ENCODE results near the gene TAS2R38. TPM values are rescaled to one million over a fixed set of nuclear protein-coding genes. Genes with fewer than 3 reads are reported as not detected.

The TAS2R38 gene
- total and polyA plus RNA-seq, 10 donors: not detected

DNA sequence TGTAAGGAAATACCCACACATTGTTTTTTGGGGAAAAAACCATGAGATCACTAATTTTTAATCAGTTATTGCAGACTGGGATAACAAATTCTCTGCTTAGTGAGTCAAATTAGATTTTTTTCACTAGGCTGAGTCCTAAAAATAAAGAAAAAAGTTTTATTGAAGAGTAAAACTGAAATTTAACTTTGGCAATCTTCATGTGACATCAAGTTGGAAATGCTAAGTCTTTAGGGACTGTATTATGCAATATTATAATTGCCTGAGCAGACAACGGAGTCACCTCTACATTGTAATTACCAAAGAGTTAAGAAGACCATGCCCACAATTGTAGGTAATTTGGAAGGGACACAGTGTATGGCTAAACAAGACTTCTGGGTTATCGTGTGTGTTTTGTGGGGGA is 24.6 kb downstream of the TAS2R38 start:
- Histone ChIP-seq H3K27ac (no peak overlapping the region), H3K9me3 (no peaks in the 10 kb centered on the region), H3K4me3 (no peak overlapping the region), H3K36me3 (no peaks in the 10 kb centered on the region), H3K4me1 (peaks cover 0 to 18% (median 0%) of the 10 kb centered on the region in 6 donors), H3K27me3 (replicated peaks in 1 of 7) (no peaks in the 10 kb centered on the region)
- no peak for DNase-seq
- intact Hi-C loops (cut with DNase I; ENCODE audit: low total_unique reads): no loop called here
- TF ChIP-seq, protein P1, sequence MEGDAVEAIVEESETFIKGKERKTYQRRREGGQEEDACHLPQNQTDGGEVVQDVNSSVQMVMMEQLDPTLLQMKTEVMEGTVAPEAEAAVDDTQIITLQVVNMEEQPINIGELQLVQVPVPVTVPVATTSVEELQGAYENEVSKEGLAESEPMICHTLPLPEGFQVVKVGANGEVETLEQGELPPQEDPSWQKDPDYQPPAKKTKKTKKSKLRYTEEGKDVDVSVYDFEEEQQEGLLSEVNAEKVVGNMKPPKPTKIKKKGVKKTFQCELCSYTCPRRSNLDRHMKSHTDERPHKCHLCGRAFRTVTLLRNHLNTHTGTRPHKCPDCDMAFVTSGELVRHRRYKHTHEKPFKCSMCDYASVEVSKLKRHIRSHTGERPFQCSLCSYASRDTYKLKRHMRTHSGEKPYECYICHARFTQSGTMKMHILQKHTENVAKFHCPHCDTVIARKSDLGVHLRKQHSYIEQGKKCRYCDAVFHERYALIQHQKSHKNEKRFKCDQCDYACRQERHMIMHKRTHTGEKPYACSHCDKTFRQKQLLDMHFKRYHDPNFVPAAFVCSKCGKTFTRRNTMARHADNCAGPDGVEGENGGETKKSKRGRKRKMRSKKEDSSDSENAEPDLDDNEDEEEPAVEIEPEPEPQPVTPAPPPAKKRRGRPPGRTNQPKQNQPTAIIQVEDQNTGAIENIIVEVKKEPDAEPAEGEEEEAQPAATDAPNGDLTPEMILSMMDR (IDR thresholded peaks at IDR 0.05 in 8 of 11, conservative IDR thresholded peaks at IDR 0.05 in 3 of 11): no peak
- TF ChIP-seq POLR2AphosphoS5 (IDR thresholded peaks at IDR 0.05) (no peak), POLR2A (IDR thresholded peaks at IDR 0.05) (no peak)
- WGBS, 5 donors: 59 to 90% (median 75%) methylated on average over 2 of the region's 2 CpGs

DNA sequence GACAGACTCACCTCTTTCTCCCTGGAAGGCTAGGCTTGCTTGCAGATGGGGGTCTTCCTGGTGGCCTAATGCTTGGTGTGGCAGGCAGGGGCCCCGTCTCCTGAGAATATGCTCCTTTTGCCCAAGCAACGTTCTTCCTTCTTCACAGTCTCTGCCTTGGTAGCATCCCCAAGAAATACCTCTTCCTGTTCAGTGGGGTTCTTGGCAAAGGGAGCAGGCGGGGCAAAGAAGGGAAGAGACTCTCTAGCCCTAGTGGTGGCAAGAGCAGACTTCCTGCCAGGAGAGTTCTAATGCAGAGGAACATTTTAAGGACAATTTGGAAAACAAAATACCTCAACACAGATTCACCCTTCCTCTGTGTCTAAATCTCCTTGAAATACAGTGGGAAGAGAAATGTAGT is 26.8 kb downstream of the TAS2R38 start, which contains the start of gene CLEC5A:
TSS of gene CLEC5A (minus strand) at position 179 of the 400 bp plus-strand sequence. CDS start 682 bp downstream, outside the sequence.
- 50 to 74% (median 57%) methylated on average over 3 of the region's 3 CpGs for WGBS, 5 donors
- Histone ChIP-seq H3K27me3 (replicated peaks in 1 of 7) (no peaks in the 10 kb centered on the region), H3K27ac (peak within 1 kb of the TSS in 5 of 8 donors; percentile 8 to 82 (median 57)), H3K9me3 (peaks cover 0 to 12% (median 7%) of the 10 kb centered on the region in 8 donors), H3K4me1 (peaks cover 0 to 18% (median 0%) of the 10 kb centered on the region in 6 donors), H3K36me3 (no peaks in the 10 kb centered on the region), H3K4me3 (peak within 1 kb of the TSS in 1 of 8 donors; percentile 3)
- DNase-seq: no peak
- intact Hi-C loops (cut with DNase I; ENCODE audit: low total_unique reads): no loop called here
- no peak for TF ChIP-seq POLR2A (IDR thresholded peaks at IDR 0.05)
- no peak for TF ChIP-seq POLR2AphosphoS5 (IDR thresholded peaks at IDR 0.05)
- TF ChIP-seq, protein P1 (IDR thresholded peaks at IDR 0.05 in 8 of 11, conservative IDR thresholded peaks at IDR 0.05 in 3 of 11): no peak

DNA sequence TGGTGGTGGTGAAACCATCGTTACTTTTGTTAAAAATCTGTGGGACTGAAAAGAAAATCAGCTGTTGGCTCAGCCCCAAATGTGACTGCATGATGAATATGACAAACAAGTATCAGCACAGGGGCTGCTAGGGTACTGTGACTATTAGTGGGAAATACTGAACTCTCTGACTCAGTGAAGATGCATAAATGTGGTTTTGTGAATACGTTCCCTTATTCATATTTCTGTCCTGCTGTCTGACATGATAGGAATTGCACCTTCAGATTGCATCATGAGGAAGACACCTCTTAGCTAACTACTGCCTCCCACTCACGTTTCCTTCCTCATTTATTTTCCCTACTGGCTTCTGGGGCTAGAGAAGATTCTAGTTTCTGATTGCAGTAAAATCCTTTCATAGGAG is 28.2 kb downstream of the TAS2R38 start:
- Histone ChIP-seq H3K9me3 (peaks cover 2 to 27% (median 21%) of the 10 kb centered on the region in 8 donors), H3K4me1 (peaks cover 0 to 12% (median 0%) of the 10 kb centered on the region in 6 donors), H3K27ac (peak overlapping the region in 6 of 8 donors; percentile 2 to 82 (median 64)), H3K4me3 (peak overlapping the region in 1 of 8 donors; percentile 3), H3K27me3 (replicated peaks in 1 of 7) (no peaks in the 10 kb centered on the region), H3K36me3 (no peaks in the 10 kb centered on the region)
- DNase-seq: no peak
- 16 to 40% (median 27%) methylated on average over 3 of the region's 3 CpGs for WGBS, 5 donors
- TF ChIP-seq POLR2A (IDR thresholded peaks at IDR 0.05) (no peak), POLR2AphosphoS5 (IDR thresholded peaks at IDR 0.05) (peak in 1 of 3 donors; percentile 42)
- TF ChIP-seq, protein P1 (IDR thresholded peaks at IDR 0.05 in 8 of 11, conservative IDR thresholded peaks at IDR 0.05 in 3 of 11): peak in 1 of 11 experiments; percentile 22
- intact Hi-C loops (cut with DNase I; ENCODE audit: low total_unique reads): no loop called here

DNA sequence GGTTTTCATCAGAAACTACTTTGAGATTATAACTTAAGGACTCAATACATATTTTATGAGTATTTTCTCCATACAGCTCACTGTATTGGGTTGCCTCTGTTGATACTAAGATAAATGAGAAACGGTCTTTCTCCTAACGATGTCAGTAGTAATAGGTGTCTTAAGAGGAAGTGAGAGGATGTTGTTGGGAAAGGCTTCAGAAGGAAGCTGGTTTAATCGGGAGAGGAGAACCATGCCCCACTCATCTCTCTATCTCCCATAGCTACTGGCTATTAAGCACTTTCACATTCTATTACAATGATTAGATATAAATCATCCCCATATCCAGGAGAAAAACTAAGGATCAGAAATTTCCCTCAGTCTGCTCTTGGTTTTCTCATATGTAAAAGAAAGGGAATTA is 28.8 kb downstream of the TAS2R38 start:
- Histone ChIP-seq H3K4me3 (peak overlapping the region in 1 of 8 donors; percentile 3), H3K9me3 (peaks cover 2 to 30% (median 26%) of the 10 kb centered on the region in 8 donors), H3K36me3 (no peaks in the 10 kb centered on the region), H3K4me1 (peaks cover 0 to 12% (median 0%) of the 10 kb centered on the region in 6 donors), H3K27me3 (replicated peaks in 1 of 7) (no peaks in the 10 kb centered on the region), H3K27ac (peak overlapping the region in 6 of 8 donors; percentile 2 to 82 (median 64))
- intact Hi-C loops (cut with DNase I; ENCODE audit: low total_unique reads): no loop called here
- WGBS, 5 donors: 31 to 70% (median 64%) methylated on average over 3 of the region's 3 CpGs
- DNase-seq: no peak
- TF ChIP-seq POLR2AphosphoS5 (IDR thresholded peaks at IDR 0.05) (no peak), POLR2A (IDR thresholded peaks at IDR 0.05) (no peak)
- TF ChIP-seq, protein P1 (IDR thresholded peaks at IDR 0.05 in 8 of 11, conservative IDR thresholded peaks at IDR 0.05 in 3 of 11): no peak

Data from spleen (tissue), 11 donors.